ENCODE data around the gene TAF11L6.
"Not testable (repeated sequence)": the region's sequence is repeated elsewhere in the genome, so short reads cannot be mapped to it uniquely, and the experiment has no call there.

The TAF11L6 gene

GRCh38 chr5:17528369-17528768 is at the start of gene TAF11L6:
Gene TAF11L6, plus strand, starts transcription at chr5:17528669.
- not testable (repeated sequence) for DNase-seq

- DNase-seq, result no peak
These were observed 47.1 kb upstream of the TAF11L6 start for GRCh38 chr5:17481378-17481777.

GRCh38 chr5:17482790-17483189 is 45.7 kb upstream of the TAF11L6 start:
- DNase-seq, result no peak

- not testable (repeated sequence) for DNase-seq
These were observed 41.9 kb upstream of the TAF11L6 start for GRCh38 chr5:17486464-17487173.

GRCh38 chr5:17487174-17487512 is 41.3 kb upstream of the TAF11L6 start:
- DNase-seq, result no peak

GRCh38 chr5:17491257-17491656 is 37.2 kb upstream of the TAF11L6 start:
- DNase-seq, result not testable (repeated sequence)

GRCh38 chr5:17492770-17493169 is 35.7 kb upstream of the TAF11L6 start:
- DNase-seq, result no peak

- no peak for DNase-seq
These were observed 31.0 kb upstream of the TAF11L6 start for GRCh38 chr5:17497446-17497845.

- DNase-seq, result not testable (repeated sequence)
These were observed 30.5 kb upstream of the TAF11L6 start, which contains the start of gene TAF11L2 for GRCh38 chr5:17497931-17498330. Gene TAF11L2, plus strand, starts transcription at chr5:17498231.

- DNase-seq, result no peak
These were observed 16.6 kb upstream of the TAF11L6 start for GRCh38 chr5:17511775-17512325.

GRCh38 chr5:17517526-17517925 is 10.9 kb upstream of the TAF11L6 start:
- DNase-seq, result not testable (repeated sequence)

- DNase-seq, result not testable (repeated sequence)
These were observed 10.4 kb upstream of the TAF11L6 start, which contains the start of gene TAF11L3 for GRCh38 chr5:17518067-17518466. Gene TAF11L3, plus strand, starts transcription at chr5:17518367.

- DNase-seq, result not testable (repeated sequence)
These were observed 9.0 kb upstream of the TAF11L6 start for GRCh38 chr5:17519508-17519907.

GRCh38 chr5:17521501-17521900 is 7.0 kb upstream of the TAF11L6 start, which contains the start of gene TAF11L4:
Gene TAF11L4, plus strand, starts transcription at chr5:17521801.
- DNase-seq, result not testable (repeated sequence)

GRCh38 chr5:17524935-17525334 is 3.5 kb upstream of the TAF11L6 start, which contains the start of gene TAF11L5:
Gene TAF11L5, plus strand, starts transcription at chr5:17525235.
- DNase-seq, result not testable (repeated sequence)

- not testable (repeated sequence) for DNase-seq
These were observed 2.0 kb upstream of the TAF11L6 start for GRCh38 chr5:17526504-17526903.

All from CD4-positive, alpha-beta T cell treated with Interleukin-21 for 1 hour (primary cell).